A673 (cell line): ENCODE data around the gene PPP2R5C.

Experiments
- EZH2 ChIP-seq: fragments of 200-600 bp; sonication (generic); IDR thresholded peaks from 2 replicates; pipeline ENCODE4 v1.6.1; 2017; ENCODE audit warnings: borderline replicate concordance, low read depth, mild to moderate bottlenecking, mixed read lengths, antibody characterized with exemption, low read length; ENCODE audit not compliant: poor library complexity, severe bottlenecking
- TF ChIP-seq, protein P1 (sequence below): fragments of 300-800, 200-600 bp; sonication (generic); conservative IDR thresholded peaks from 2 replicates; pipeline ENCODE4 v1.5.1; 2017; ENCODE audit warnings: low read depth, mild to moderate bottlenecking, antibody characterized with exemption, low read length, moderate library complexity, mixed read lengths

DNA sequence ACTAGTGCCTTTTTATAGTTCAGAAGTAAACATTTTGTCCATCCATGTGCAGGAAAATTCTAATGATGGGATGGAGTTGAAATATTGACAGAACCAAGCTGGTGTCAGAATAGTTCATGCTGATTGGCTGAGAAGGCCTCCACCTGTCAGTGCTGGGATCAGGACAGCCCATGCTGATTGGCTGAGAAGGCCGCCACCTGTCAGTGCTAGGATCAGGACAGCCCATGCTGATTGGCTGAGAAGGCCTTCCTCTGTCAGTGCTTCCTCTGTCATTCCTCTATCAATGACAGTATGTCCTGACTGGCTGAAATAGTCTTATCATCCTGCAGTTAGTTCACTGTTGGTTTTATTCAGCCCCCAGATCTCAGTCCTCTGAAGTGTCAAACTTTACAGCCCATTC lies 95.7 kb downstream of the PPP2R5C start:
- TF ChIP-seq, protein P1, sequence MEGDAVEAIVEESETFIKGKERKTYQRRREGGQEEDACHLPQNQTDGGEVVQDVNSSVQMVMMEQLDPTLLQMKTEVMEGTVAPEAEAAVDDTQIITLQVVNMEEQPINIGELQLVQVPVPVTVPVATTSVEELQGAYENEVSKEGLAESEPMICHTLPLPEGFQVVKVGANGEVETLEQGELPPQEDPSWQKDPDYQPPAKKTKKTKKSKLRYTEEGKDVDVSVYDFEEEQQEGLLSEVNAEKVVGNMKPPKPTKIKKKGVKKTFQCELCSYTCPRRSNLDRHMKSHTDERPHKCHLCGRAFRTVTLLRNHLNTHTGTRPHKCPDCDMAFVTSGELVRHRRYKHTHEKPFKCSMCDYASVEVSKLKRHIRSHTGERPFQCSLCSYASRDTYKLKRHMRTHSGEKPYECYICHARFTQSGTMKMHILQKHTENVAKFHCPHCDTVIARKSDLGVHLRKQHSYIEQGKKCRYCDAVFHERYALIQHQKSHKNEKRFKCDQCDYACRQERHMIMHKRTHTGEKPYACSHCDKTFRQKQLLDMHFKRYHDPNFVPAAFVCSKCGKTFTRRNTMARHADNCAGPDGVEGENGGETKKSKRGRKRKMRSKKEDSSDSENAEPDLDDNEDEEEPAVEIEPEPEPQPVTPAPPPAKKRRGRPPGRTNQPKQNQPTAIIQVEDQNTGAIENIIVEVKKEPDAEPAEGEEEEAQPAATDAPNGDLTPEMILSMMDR, result no peak
- no peak for TF ChIP-seq EZH2
